Measurements from ENCODE around the gene STARD3NL.
"Not testable (repeated sequence)": the region's sequence is repeated elsewhere in the genome, so short reads cannot be mapped to it uniquely, and the experiment has no call there.

STARD3NL gene

DNA sequence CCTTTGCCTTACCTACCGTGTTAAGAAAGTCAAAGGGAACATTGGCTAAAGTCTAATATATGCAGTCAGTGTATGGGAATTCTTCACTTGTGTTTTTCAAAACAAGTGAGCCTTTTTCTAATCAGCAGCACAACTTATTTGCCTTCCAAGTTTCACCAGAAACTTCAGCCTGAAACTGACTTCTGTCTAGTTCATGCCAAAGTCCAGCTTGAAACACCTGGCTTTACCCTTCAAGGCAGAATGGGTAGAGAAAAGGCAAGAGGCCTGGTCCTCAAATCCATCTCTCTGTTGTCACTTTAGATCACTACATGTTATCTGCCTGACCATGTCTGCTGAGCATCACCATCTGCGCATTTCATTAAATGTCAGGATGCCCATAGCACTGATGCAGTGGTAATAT, 92.4 kb downstream of the STARD3NL start:
- not testable (repeated sequence) for DNase-seq

DNA sequence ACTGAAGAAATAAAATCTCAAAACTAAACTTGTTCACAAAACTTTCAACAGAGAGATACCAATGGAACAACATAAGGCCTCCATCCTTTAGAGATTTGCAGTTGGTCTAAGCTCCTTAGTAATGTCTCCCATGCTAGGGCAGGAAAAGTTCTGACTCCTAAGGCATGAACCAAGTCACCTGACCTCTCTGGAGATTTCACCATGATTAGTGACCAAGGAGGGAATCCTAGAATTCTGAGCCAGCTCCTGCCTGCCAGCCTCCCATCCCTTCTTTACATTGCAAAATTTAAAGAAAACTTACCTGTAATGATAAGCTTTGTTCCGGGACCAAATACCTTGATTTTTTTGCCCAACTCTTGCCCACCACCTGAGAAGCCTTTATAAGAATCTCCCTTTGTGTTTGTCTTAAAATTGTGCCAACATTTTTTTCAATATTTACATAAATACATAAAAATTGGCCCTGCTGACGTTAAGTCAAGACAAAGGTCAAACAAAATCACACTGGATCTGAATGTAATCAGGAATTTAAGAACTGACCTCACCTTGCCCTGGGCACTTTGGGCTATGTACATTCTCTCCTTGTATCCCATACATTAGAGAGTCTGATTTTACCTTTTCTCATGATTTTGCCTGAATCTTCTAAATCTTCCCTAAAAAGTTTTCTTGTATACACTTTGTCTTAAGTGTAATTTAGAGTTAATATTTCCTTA, 95.4 kb downstream of the STARD3NL start, which contains the start of gene TARP:
TSS of gene TARP (minus strand) at position 351 of the 710 bp plus-strand sequence.
- no peak for DNase-seq

DNA sequence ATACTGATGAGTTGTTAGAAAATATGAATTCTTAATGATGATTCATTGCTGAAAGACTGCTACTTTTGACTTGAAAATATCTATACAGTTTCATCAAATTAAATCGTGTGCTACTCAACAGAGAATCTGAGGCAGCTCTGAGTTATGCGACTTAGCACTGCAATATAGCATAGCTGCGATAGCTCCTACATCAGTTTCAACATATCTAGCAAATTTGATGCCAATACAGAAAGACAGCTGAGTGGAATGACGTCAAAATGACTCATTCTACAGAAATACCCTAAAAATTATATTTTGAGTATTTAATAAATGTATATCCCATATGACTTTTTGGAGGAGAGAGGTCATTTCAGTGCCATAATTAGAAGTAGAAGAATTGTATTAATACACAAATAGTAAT, 96.4 kb downstream of the STARD3NL start:
- no peak for DNase-seq

DNA sequence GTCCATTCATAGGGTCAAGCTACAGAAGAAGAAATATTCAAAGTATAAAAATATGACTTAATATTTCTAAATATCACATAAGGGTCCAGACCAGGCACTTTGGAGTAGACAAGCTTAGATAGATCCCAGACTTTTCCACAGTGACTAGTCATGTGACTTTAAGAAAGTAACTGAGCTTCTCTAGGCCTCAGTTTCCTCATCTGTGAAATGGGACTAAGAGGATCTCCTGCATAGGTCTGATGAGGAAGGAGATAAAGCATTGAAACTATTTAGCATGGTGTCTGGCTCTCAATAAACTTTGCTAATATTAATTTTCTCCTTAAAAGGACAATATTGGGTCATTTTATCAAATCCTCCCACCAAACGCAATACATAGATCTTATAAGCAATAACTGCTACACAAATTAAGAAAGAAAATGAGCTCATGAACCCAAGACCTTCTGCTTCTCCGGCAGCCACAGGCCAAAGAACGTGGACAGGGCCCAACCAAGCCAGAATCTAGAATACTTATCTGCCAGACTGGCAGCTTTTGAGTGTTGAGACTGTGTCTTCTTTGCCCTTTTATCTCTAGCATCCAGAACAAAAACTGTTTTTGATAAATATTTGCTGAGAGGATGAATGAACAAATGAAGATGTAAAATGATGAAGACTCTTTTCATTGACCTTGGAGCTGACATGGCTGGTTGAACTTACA, 97.0 kb downstream of the STARD3NL start:
- DNase-seq = no peak

DNA sequence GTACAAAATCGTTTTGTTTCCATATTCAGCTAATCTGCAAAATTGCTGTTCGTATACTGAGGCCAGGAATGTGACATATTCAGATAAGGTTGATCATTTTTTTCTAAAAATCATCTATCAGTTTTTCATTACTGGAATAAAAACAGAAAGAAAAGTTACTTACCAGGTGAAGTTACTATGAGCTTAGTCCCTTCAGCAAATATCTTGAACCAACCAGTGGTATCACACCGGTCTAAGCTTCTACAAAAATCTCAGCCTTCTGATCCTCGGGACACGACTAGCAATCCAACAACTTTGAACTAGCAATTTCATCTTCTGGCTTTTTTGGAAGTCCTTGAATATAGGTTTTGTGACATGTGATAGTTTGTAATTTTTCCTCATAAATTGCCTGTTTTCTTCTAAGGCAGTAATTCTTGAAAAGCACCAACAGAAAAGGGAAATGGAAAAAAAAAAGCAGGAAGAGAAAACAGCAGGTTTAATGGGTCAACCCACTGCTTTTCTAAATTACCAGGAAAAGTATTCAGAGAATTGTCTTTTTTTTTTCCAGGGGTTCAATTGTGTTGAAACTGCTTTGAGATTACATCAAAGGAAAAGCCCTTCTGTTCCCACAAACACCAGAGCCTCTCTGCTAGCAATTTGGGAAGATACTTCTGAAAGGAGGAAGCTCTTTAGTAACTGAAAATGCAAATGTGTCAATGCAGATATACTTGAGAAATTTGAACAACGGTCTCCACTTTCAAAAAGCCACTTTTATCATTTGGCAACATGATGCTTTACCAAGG, 98.2 kb downstream of the STARD3NL start:
- DNase-seq = no peak

DNA sequence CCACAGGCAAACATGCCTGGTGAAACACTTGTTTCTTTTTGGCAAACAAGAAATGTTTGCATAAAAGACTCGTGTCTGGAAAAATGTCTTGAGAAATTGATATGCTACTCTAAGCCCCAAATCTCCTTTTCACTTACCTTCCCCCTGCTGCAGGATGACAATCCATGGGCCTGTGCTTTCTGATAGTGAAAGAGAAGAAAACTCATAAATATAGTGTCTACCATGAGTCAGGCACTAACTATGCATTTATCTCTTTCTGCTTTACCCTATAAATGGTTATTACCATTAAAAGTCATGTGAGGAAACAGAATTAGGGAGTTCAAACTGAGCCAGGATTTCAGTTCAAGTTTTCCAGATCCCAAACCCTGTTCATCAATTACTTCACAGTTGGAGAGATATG, 102.0 kb downstream of the STARD3NL start:
- DNase-seq = no peak
